Activated naive CD4-positive, alpha-beta T cell treated with anti-CD3 and anti-CD28 coated beads for 36 hours (primary cell): ENCODE results near the gene DISP3. TPM values are rescaled to one million over a fixed set of nuclear protein-coding genes. Genes with fewer than 3 reads are reported as not detected.

Experiments
- CTCF ChIA-PET: fragments of 350-600 bp; sonication (Branson Sonifier 250); formaldehyde crosslinking; loops from one replicate; lab custom pipeline; 2021; ENCODE audit warnings: antibody characterized with exemption; lab: Charles Lee
- DNase-seq: peaks from one replicate; pipeline ENCODE4 v3.0.0-alpha.2; 2020
- H3K27ac Mint-ChIP-seq: one replicate; pipeline ENCODE4 v1.8.0; 2021; ENCODE audit warnings: mild to moderate bottlenecking, mixed read lengths
- H3K27me3 Mint-ChIP-seq: one replicate; pipeline ENCODE4 v1.8.0; 2021; ENCODE audit warnings: low read depth, mixed read lengths
- H3K36me3 Mint-ChIP-seq: one replicate; pipeline ENCODE4 v1.8.0; 2021; ENCODE audit warnings: low read depth, mixed read lengths
- H3K4me1 Mint-ChIP-seq: one replicate; pipeline ENCODE4 v1.8.0; 2021; ENCODE audit warnings: low read depth, mixed read lengths
- H3K4me3 Mint-ChIP-seq: one replicate; pipeline ENCODE4 v1.8.0; 2021; ENCODE audit warnings: mild to moderate bottlenecking, moderate library complexity, mixed read lengths
- H3K9me3 Mint-ChIP-seq: one replicate; pipeline ENCODE4 v1.8.0; 2021; ENCODE audit warnings: mixed read lengths
- intact Hi-C: fragments of 100-400 bp; cut with micrococcal nuclease; formaldehyde crosslinking; loops from one replicate; pipeline ENCODE4 v1.15.1; 2023
- total RNA-seq, 2 experiments: library from RNA; stranded (reverse); gene quantifications; one replicate each; pipeline ENCODE4 v1.2.3, GENCODE V29; 2021

Gene DISP3
- total RNA-seq, 2 experiments from 2014 or later, result 0.07 to 0.17 TPM

DNA sequence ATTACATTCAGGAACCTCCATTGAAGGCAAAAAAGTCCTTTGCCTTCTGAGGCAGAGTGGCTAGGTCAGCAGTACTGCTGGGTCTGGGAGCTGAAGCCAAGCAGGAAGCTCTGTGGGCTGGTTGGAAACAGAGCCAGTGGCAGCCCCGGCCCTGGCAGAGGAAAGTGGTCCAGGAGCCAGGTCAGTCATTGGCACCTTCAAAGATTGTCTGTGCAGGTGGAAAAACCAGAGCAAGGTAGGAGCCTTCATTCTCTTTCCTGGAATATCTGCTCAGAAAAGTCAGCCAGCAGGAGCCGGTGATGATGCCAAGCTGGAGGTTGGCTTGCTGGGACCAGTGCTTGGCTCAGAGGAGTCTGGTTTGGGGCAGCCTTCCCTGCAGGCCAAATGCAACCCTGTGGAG lies 12.5 kb upstream of the DISP3 start:
- H3K27ac Mint-ChIP-seq, result no peak overlapping the region
- no peaks in the 10 kb centered on the region for H3K27me3 Mint-ChIP-seq
- intact Hi-C loops, result no loop called here
- no peaks in the 10 kb centered on the region for H3K4me1 Mint-ChIP-seq
- H3K4me3 Mint-ChIP-seq, result no peak overlapping the region
- DNase-seq, result no peak
- no peaks in the 10 kb centered on the region for H3K36me3 Mint-ChIP-seq
- no peaks in the 10 kb centered on the region for H3K9me3 Mint-ChIP-seq
- CTCF ChIA-PET, result no interaction called here

DNA sequence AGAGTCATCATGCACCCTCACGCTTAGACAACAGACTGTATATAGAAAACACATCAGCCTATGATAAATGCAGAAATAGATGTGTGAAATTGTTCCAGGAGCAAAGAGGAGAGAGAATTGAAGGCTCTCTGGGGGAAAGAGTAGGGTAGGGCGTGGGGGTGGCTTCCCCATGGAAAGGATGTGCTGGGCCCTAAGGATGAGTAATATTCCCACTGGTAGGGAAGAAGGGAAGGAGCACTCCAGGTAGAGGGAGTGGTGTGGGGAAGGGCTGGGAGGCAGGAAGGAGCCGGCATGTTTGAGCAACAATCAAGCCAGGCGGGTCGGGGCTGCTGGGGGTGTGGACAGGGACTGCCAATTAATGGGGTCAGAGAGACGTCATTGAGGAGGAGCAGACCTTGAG lies 10.1 kb upstream of the DISP3 start:
- Mint-ChIP-seq H3K36me3 (no peaks in the 10 kb centered on the region), H3K4me3 (no peak overlapping the region), H3K4me1 (no peaks in the 10 kb centered on the region), H3K9me3 (no peaks in the 10 kb centered on the region), H3K27me3 (no peaks in the 10 kb centered on the region), H3K27ac (no peak overlapping the region)
- no peak for DNase-seq
- CTCF ChIA-PET, result no interaction called here
- intact Hi-C loops, result no loop called here

DNA sequence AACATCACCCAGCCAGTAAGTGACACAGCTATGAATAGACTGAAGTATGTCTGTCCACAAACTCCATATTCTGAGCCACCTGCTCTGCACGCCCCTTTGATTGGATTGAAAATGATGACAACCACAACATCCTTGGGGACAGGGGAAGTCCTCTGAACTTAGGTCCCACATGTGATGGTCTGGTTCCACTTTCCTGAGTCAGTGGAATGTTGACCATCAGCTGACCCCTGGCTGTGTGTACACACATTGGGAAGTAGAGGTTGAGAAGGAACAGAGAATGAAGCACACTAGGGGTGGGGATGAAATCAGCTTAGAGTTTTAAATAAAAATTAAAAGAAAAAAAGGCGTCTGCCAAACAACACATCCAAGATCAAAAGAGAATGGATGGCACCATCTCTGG lies 8.0 kb upstream of the DISP3 start:
- no peaks in the 10 kb centered on the region for H3K4me1 Mint-ChIP-seq
- no peak overlapping the region for H3K4me3 Mint-ChIP-seq
- no peak for DNase-seq
- H3K27me3 Mint-ChIP-seq, result no peaks in the 10 kb centered on the region
- no peaks in the 10 kb centered on the region for H3K36me3 Mint-ChIP-seq
- H3K9me3 Mint-ChIP-seq, result no peaks in the 10 kb centered on the region
- CTCF ChIA-PET, result no interaction called here
- H3K27ac Mint-ChIP-seq, result no peak overlapping the region
- intact Hi-C loops, result no loop called here

DNA sequence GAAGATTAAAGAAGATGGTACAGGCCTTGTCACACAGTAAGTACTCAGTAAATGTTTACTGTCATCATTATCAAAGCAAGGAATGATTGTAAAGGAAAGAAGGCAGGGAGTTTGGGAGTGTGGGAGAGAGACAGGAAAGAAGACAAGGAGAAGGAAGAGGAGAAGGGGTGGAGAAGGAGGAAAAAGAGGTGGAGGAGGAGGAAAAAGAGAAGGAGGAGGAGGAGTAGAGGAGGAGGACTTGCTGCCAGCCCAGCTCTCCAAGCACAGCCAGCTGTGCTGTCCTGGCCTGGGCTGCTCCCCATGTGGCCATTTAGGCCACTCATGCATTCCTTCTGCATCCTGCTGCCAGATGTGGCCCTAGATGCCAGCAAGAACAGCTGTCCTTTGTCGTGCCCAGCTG lies 7.5 kb upstream of the DISP3 start:
- no peaks in the 10 kb centered on the region for H3K9me3 Mint-ChIP-seq
- no peak overlapping the region for H3K4me3 Mint-ChIP-seq
- CTCF ChIA-PET, result no interaction called here
- DNase-seq, result no peak
- intact Hi-C loops, result no loop called here
- no peaks in the 10 kb centered on the region for H3K4me1 Mint-ChIP-seq
- H3K36me3 Mint-ChIP-seq, result no peaks in the 10 kb centered on the region
- H3K27ac Mint-ChIP-seq, result no peak overlapping the region
- H3K27me3 Mint-ChIP-seq, result no peaks in the 10 kb centered on the region

DNA sequence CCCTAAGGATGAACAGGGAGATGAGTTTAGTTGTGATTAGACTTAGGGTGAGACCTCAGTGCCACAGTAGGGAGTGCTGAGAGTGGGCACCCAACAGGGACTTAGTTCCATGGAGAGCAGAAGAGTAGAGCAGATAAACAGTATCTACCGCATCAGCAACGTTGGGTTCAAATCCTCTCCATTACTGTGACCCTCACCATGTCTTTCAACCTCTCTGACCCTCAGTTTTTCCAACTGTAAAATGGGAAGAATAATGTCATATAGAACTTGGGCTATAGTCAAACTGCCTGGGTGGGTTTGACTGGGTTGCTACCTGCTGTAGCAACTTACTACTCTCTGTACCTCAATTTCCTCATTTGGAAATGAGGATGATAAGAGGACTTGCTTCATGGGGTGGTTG lies 6.7 kb upstream of the DISP3 start:
- intact Hi-C loops, result no loop called here
- Mint-ChIP-seq H3K4me1 (no peaks in the 10 kb centered on the region), H3K27me3 (peaks cover 2% of the 10 kb centered on the region)

DNA sequence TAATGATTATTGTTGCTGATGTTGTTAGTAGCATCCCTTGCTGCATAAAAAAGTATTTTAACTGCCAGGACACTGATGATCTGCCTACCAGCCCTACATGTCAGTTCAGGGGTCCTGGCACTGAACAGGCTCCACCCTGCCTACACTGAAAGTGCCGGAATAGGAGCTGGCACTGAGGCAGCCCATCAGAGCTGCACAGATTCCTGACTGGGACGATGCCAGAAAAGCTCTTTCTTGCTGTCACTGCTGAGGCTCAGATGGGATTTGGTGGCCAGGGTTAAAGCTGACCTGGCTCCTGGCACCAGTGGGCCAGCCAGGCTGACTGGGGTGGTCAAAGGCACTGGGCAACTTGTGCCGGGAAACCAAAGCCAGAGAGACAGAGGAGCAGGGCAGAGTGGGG lies 6.2 kb upstream of the DISP3 start:
- Mint-ChIP-seq H3K9me3 (no peaks in the 10 kb centered on the region), H3K4me3 (no peak overlapping the region), H3K36me3 (no peaks in the 10 kb centered on the region), H3K27me3 (peaks cover 5% of the 10 kb centered on the region), H3K4me1 (no peaks in the 10 kb centered on the region), H3K27ac (no peak overlapping the region)
- intact Hi-C loops, result no loop called here
- CTCF ChIA-PET, result interaction anchor here (0.6 kb wide), 1 partner anchor 9 kb away, joined by 3 read pairs; no protein-coding TSS in a partner anchor
- DNase-seq, result no peak

More for the DNA sequence above, 6.7 kb upstream of the DISP3 start:
- Mint-ChIP-seq H3K36me3 (no peaks in the 10 kb centered on the region), H3K4me3 (no peak overlapping the region), H3K27ac (no peak overlapping the region), H3K9me3 (no peaks in the 10 kb centered on the region)
- DNase-seq, result no peak
- CTCF ChIA-PET, result no interaction called here

DNA sequence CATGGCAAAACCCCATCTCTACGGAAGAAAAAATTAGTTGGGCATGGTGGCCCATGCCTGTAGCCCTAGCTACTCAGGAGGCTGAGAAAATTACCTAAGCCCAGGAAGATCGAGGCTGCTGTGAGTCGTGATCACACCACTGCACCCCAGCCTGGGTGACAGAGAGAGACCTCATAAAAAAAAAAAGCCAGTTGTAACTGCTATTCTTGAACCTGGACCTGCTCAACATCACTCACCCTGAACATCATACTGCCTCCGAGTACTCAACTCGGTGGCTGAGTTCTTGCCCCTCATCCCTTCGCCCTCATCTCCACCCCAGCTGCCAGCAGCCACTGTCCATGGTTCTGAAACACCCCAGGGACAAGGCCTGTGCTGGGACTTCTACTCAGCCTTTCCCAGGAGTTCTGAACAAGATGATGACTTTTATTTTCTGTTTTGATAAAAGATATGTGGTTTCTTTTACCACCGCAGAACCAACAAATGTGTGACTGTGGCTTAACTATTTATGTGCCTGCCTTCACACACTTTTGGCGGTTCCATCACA lies 5.4 kb upstream of the DISP3 start:
- Mint-ChIP-seq H3K9me3 (no peaks in the 10 kb centered on the region), H3K27ac (no peak overlapping the region), H3K4me1 (no peaks in the 10 kb centered on the region), H3K4me3 (no peak overlapping the region), H3K36me3 (no peaks in the 10 kb centered on the region), H3K27me3 (peaks cover 6% of the 10 kb centered on the region)
- CTCF ChIA-PET, result no interaction called here
- intact Hi-C loops, result no loop called here
- DNase-seq, result peak; percentile 60

DNA sequence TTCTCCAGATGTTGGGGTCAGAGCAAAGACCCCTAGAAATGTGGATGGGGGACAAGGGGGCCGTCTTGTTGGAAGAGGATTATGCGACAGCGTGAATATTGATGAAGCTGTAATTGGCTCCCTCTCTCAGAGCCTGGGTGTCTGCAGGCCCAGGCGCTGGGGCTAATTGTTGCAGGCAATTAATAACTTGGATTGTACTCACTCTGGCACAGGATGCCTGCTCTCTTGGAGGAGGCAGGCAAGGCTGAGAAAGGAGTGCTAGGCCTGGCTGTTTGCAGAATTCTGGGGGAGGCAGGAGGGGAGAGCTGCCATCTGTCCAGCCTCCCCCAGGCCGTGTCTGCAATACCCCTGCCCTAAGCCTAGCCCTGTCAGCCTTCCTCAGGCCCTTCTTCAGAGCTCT lies 4.1 kb upstream of the DISP3 start:
- CTCF ChIA-PET, result interaction anchor here (1.0 kb wide), 1 partner anchor 10 kb away, joined by 3 read pairs; no protein-coding TSS in a partner anchor
- DNase-seq, result no peak
- H3K4me1 Mint-ChIP-seq, result peaks cover 2% of the 10 kb centered on the region
- no peak overlapping the region for H3K27ac Mint-ChIP-seq
- intact Hi-C loops, result loop anchor here (5.0 kb wide), 1 partner anchor 138 kb away; no protein-coding TSS in a partner anchor
- peaks cover 6% of the 10 kb centered on the region for H3K27me3 Mint-ChIP-seq
- H3K9me3 Mint-ChIP-seq, result no peaks in the 10 kb centered on the region
- no peaks in the 10 kb centered on the region for H3K36me3 Mint-ChIP-seq
- no peak overlapping the region for H3K4me3 Mint-ChIP-seq

DNA sequence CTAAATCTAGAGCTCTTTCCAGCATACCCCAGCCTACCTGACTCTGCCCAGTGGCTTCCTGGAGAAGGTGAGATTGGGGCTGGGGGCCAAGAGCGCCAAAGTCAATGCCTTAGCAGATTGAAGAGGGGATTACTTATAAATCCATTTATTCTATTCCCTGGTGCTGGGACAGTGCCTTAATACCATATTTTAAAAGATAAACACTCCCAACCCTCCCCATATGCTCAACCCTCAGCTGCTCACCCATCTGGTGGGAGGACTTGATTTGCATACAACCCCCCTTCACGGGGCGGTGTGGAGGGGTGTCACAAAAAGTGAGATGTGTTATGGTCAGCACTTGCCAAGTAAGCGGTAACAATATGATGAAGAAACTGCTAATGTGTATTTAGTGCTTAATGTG lies 3.2 kb upstream of the DISP3 start:
- Mint-ChIP-seq H3K36me3 (no peaks in the 10 kb centered on the region), H3K4me3 (no peak overlapping the region), H3K4me1 (peaks cover 7% of the 10 kb centered on the region), H3K27ac (no peak overlapping the region), H3K27me3 (peaks cover 14% of the 10 kb centered on the region), H3K9me3 (no peaks in the 10 kb centered on the region)
- CTCF ChIA-PET, result interaction anchor here (1.0 kb wide), 1 partner anchor 11 kb away, joined by 3 read pairs; no protein-coding TSS in a partner anchor
- no peak for DNase-seq
- intact Hi-C loops, result loop anchor here (5.0 kb wide), 1 partner anchor 138 kb away; no protein-coding TSS in a partner anchor

DNA sequence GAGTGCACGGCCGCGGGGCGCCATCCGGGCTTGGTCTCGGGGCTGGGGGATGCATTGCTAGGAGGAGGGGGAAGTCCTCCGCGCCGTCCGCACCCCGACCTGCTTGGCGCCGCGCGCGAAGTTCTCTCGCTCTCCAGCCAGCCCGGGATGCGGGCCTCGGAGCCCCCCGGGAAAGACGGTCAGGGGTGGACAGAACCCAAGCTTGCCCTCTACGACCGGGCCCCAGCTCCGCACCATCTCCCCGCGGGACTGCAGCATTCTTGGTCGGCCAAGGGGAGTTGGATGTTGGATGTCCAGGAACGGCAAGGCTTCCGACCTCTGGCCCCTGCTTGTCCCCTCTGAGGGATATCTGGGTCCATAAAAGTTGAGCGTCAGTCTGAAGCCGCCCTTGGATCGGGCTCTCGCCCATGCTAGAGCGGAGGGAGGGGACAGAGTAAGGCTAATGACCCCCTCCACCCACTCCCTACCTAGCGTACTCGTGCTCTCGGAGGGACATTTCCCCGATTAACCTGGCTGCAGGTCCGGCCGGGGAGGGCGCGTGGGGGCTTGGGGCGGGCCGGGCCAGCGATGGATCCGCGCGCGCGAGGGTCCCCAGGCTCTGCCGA lies 522 bp downstream of the DISP3 start:
- peak overlapping the region; percentile 54 for H3K4me3 Mint-ChIP-seq
- H3K4me1 Mint-ChIP-seq, result peaks cover 11% of the 10 kb centered on the region

DNA sequence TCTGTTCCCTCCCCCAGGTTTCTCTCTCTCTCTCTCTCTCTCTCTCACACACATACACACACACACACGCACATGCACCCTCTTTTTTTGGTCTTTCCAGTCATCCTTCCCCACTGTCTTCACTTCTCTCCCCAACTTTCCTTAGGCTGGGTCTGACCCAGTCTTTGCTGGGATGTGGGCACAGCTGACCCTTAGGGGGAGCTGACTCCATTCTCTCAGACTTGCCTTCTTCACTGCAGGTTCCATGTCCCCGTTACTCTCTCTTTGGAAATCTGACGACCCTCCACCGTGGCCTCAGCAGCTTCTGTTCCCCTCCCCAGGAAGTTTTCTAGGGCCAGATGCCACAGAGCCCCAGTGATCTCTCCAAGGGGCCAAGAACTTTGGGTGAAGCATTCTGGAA lies 2.1 kb downstream of the DISP3 start:
- intact Hi-C loops, result no loop called here
- no peaks in the 10 kb centered on the region for H3K36me3 Mint-ChIP-seq
- H3K27me3 Mint-ChIP-seq, result peaks cover 27% of the 10 kb centered on the region
- H3K9me3 Mint-ChIP-seq, result no peaks in the 10 kb centered on the region
- CTCF ChIA-PET, result interaction anchor here (0.7 kb wide), 2 partner anchors 58 to 162 kb away, joined by 3 read pairs; no protein-coding TSS in a partner anchor
- peak overlapping the region; percentile 26 for H3K4me3 Mint-ChIP-seq
- H3K27ac Mint-ChIP-seq, result no peak overlapping the region
- no peak for DNase-seq
- H3K4me1 Mint-ChIP-seq, result peaks cover 11% of the 10 kb centered on the region

More for the DNA sequence above, 522 bp downstream of the DISP3 start:
- no peaks in the 10 kb centered on the region for H3K9me3 Mint-ChIP-seq
- no peak for DNase-seq
- peaks cover 25% of the 10 kb centered on the region for H3K27me3 Mint-ChIP-seq
- CTCF ChIA-PET, result interaction anchor here (0.8 to 0.9 kb wide), 2 partner anchors 8 to 94 kb away, joined by 3 to 4 read pairs; no protein-coding TSS in a partner anchor
- H3K27ac Mint-ChIP-seq, result no peak overlapping the region
- intact Hi-C loops, result loop anchor here (2.0 to 5.0 kb wide), 2 partner anchors 142 to 163 kb away; no protein-coding TSS in a partner anchor
- H3K36me3 Mint-ChIP-seq, result no peaks in the 10 kb centered on the region

DNA sequence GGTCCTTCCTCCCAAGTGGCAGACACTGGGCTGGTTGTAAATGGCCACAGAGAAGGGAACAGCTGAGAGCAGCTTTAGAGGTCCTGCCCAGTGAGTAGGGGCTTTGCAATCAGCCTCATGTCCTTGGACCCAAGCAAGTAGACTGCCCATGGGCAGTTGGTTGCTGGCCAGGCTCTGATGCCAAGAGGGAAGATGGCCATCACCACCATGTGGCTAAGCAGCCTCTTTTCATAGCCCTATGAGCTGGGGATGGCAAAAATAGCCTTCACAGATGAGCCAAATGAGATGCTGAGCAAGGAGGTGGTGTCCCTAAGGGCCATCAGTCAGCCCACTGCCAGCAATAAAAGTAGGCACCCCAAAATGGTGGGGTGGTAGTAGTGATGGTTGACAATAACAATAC lies 3.2 kb downstream of the DISP3 start:
- Mint-ChIP-seq H3K4me1 (peaks cover 11% of the 10 kb centered on the region), H3K9me3 (no peaks in the 10 kb centered on the region), H3K4me3 (no peak overlapping the region), H3K27ac (no peak overlapping the region), H3K27me3 (peaks cover 24% of the 10 kb centered on the region), H3K36me3 (no peaks in the 10 kb centered on the region)
- intact Hi-C loops, result no loop called here
- CTCF ChIA-PET, result no interaction called here
- no peak for DNase-seq
